ENCODE measurements around the gene MED15.
"Not testable (repeated sequence)": the region's sequence is repeated elsewhere in the genome, so short reads cannot be mapped to it uniquely, and the experiment has no call there.

Gene MED15

GRCh38 chr22:20524004-20524481, 16.6 kb downstream of the MED15 start:
- in situ Hi-C loops (cut with MboI; ENCODE audit: low pct_unique_long_range_greater_than_20kb, low sequenced_read_pairs), result loop anchor here (25.0 kb wide), 1 partner anchor 88 kb away; no protein-coding TSS in a partner anchor
- DNase-seq, result no peak

GRCh38 chr22:20525048-20525447, 17.6 kb downstream of the MED15 start:
- no peak for DNase-seq

GRCh38 chr22:20526305-20526627, 18.9 kb downstream of the MED15 start:
- in situ Hi-C loops (cut with MboI; ENCODE audit: low pct_unique_long_range_greater_than_20kb, low sequenced_read_pairs), result no loop called here
- DNase-seq, result no peak

More at GRCh38 chr22:20525048-20525447, 17.6 kb downstream of the MED15 start:
- in situ Hi-C loops (cut with MboI; ENCODE audit: low pct_unique_long_range_greater_than_20kb, low sequenced_read_pairs), result no loop called here

- DNase-seq, result no peak
- in situ Hi-C loops (cut with MboI; ENCODE audit: low pct_unique_long_range_greater_than_20kb, low sequenced_read_pairs), result no loop called here
Measured at GRCh38 chr22:20526628-20527355, 19.4 kb downstream of the MED15 start.

GRCh38 chr22:20528405-20528978, 21.1 kb downstream of the MED15 start:
- DNase-seq, result no peak
- in situ Hi-C loops (cut with MboI; ENCODE audit: low pct_unique_long_range_greater_than_20kb, low sequenced_read_pairs), result no loop called here

GRCh38 chr22:20530368-20531153, 23.2 kb downstream of the MED15 start:
- DNase-seq, result no peak
- in situ Hi-C loops (cut with MboI; ENCODE audit: low pct_unique_long_range_greater_than_20kb, low sequenced_read_pairs), result no loop called here

GRCh38 chr22:20531154-20531403, 23.7 kb downstream of the MED15 start:
- no peak for DNase-seq
- in situ Hi-C loops (cut with MboI; ENCODE audit: low pct_unique_long_range_greater_than_20kb, low sequenced_read_pairs), result no loop called here

GRCh38 chr22:20531404-20532201, 24.2 kb downstream of the MED15 start:
- in situ Hi-C loops (cut with MboI; ENCODE audit: low pct_unique_long_range_greater_than_20kb, low sequenced_read_pairs), result no loop called here
- DNase-seq, result no peak

- in situ Hi-C loops (cut with MboI; ENCODE audit: low pct_unique_long_range_greater_than_20kb, low sequenced_read_pairs), result no loop called here
- DNase-seq, result no peak
Measured at GRCh38 chr22:20532256-20532993, 25.0 kb downstream of the MED15 start.

- in situ Hi-C loops (cut with MboI; ENCODE audit: low pct_unique_long_range_greater_than_20kb, low sequenced_read_pairs), result no loop called here
- no peak for DNase-seq
Measured at GRCh38 chr22:20533095-20533878, 25.9 kb downstream of the MED15 start.

GRCh38 chr22:20533879-20534265, 26.5 kb downstream of the MED15 start:
- DNase-seq, result no peak
- in situ Hi-C loops (cut with MboI; ENCODE audit: low pct_unique_long_range_greater_than_20kb, low sequenced_read_pairs), result no loop called here

- in situ Hi-C loops (cut with MboI; ENCODE audit: low pct_unique_long_range_greater_than_20kb, low sequenced_read_pairs), result no loop called here
- DNase-seq, result no peak
Measured at GRCh38 chr22:20536590-20537324, 29.3 kb downstream of the MED15 start.

GRCh38 chr22:20537325-20537756, 29.9 kb downstream of the MED15 start:
- in situ Hi-C loops (cut with MboI; ENCODE audit: low pct_unique_long_range_greater_than_20kb, low sequenced_read_pairs), result no loop called here
- DNase-seq, result no peak

GRCh38 chr22:20537983-20538382, 30.6 kb downstream of the MED15 start:
- in situ Hi-C loops (cut with MboI; ENCODE audit: low pct_unique_long_range_greater_than_20kb, low sequenced_read_pairs), result no loop called here
- DNase-seq, result no peak

GRCh38 chr22:20538875-20539274, 31.5 kb downstream of the MED15 start:
- in situ Hi-C loops (cut with MboI; ENCODE audit: low pct_unique_long_range_greater_than_20kb, low sequenced_read_pairs), result not testable (repeated sequence)

GRCh38 chr22:20542055-20542454, 34.6 kb downstream of the MED15 start:
- in situ Hi-C loops (cut with MboI; ENCODE audit: low pct_unique_long_range_greater_than_20kb, low sequenced_read_pairs), result no loop called here
- no peak for DNase-seq

More at GRCh38 chr22:20538875-20539274, 31.5 kb downstream of the MED15 start:
- DNase-seq, result not testable (repeated sequence)

GRCh38 chr22:20542736-20543135, 35.3 kb downstream of the MED15 start:
- in situ Hi-C loops (cut with MboI; ENCODE audit: low pct_unique_long_range_greater_than_20kb, low sequenced_read_pairs), result no loop called here
- DNase-seq, result no peak

GRCh38 chr22:20545318-20545634, 37.9 kb downstream of the MED15 start:
- DNase-seq; in situ Hi-C loops (cut with MboI; ENCODE audit: low pct_unique_long_range_greater_than_20kb, low sequenced_read_pairs): not testable (repeated sequence)

Data from KBM-7 (cell line).